Measurements from ENCODE around the gene BCAS3.

- TF ChIP-seq GATA2 (IDR thresholded peaks at IDR 0.05; ENCODE audit: low read depth, low read length) (peak; percentile 55), GATA3 (IDR thresholded peaks at IDR 0.05; ENCODE audit: low read depth, low read length) (no peak)
These were observed 728.8 kb downstream of the BCAS3 start for GRCh38 chr17:61406537-61406845.

Data from SH-SY5Y (cell line).